ENCODE results near the gene SLC1A1.

DNA sequence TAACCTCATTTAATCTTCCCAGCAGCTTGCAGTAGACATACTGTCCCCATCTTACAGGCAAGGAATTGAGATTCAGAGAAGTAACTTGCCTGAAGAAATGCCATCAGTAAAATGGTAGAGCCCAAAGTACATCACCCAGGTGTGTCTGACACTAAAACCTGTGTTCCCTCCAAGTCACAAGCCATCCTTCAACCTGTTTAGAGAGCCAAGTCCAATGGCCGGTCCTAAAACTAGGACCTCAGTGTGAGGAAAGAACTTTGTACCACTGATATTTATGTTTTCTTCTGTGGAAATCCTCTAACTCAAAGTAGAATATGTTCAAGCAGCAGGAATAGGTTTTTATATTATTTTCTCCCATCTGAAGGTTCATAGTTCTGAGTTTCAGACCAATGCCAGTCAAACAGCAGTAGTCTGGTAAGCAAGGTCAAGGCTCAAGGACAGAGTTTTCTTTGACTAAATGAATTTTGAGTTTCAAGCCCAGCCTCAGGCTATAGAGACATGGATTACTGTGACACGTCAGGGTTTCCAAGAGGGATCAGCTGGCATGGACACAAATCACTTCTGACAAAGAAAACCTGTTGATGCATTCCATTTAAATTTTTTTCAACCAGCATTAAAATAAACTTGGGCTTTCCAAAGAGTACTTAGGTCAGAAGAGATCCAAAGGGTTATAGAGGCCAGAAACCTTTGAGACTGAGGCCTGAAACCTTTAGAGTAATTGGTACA, 90.9 kb downstream of the SLC1A1 start:
- no peak for TF ChIP-seq POLR2A (IDR thresholded peaks at IDR 0.05)
- TF ChIP-seq, protein P1, sequence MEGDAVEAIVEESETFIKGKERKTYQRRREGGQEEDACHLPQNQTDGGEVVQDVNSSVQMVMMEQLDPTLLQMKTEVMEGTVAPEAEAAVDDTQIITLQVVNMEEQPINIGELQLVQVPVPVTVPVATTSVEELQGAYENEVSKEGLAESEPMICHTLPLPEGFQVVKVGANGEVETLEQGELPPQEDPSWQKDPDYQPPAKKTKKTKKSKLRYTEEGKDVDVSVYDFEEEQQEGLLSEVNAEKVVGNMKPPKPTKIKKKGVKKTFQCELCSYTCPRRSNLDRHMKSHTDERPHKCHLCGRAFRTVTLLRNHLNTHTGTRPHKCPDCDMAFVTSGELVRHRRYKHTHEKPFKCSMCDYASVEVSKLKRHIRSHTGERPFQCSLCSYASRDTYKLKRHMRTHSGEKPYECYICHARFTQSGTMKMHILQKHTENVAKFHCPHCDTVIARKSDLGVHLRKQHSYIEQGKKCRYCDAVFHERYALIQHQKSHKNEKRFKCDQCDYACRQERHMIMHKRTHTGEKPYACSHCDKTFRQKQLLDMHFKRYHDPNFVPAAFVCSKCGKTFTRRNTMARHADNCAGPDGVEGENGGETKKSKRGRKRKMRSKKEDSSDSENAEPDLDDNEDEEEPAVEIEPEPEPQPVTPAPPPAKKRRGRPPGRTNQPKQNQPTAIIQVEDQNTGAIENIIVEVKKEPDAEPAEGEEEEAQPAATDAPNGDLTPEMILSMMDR (IDR thresholded peaks at IDR 0.05): no peak
